Chondrocyte (in vitro differentiated cells): Measurements from ENCODE around the gene AREL1. TPM values are rescaled to one million over a fixed set of nuclear protein-coding genes. Genes with fewer than 3 reads are reported as not detected.

Source experiments
- DNase-seq: peaks from one replicate; pipeline ENCODE4 v3.0.0; 2021; ENCODE audit warnings: mixed read lengths, low spot score
- H3K27ac Mint-ChIP-seq: one replicate; pipeline ENCODE4 v1.8.0; 2021; ENCODE audit warnings: mild to moderate bottlenecking, moderate library complexity, mixed read lengths; ENCODE audit not compliant: unreplicated experiment
- H3K27me3 Mint-ChIP-seq: 2 replicates; pipeline ENCODE4 v1.8.0; 2021; ENCODE audit warnings: low read depth, mixed read lengths
- H3K36me3 Mint-ChIP-seq: 2 replicates; pipeline ENCODE4 v1.8.0; 2021; ENCODE audit warnings: low read depth, mixed read lengths
- H3K4me1 Mint-ChIP-seq: 2 replicates; pipeline ENCODE4 v1.8.0; 2021; ENCODE audit warnings: low read depth, mild to moderate bottlenecking, mixed read lengths
- H3K4me3 Mint-ChIP-seq: one replicate; pipeline ENCODE4 v1.8.0; 2021; ENCODE audit warnings: mild to moderate bottlenecking, moderate library complexity, mixed read lengths; ENCODE audit not compliant: unreplicated experiment
- H3K9me3 Mint-ChIP-seq: 2 replicates; pipeline ENCODE4 v1.8.0; 2021; ENCODE audit warnings: low read depth, mixed read lengths
- CTCF ChIP-seq: fragments of 200-600 bp; sonication (generic); IDR thresholded peaks from 2 replicates; pipeline ENCODE4 v1.5.0; 2021; ENCODE audit warnings: antibody characterized with exemption, mild to moderate bottlenecking, moderate library complexity
- total RNA-seq: library from RNA; stranded (reverse); gene quantifications from 3 replicates; pipeline ENCODE4 v1.2.1, GENCODE V29; 2021

AREL1 gene
- total RNA-seq, 1 donor from 2014 or later: 34.7 TPM

- H3K27me3 Mint-ChIP-seq: no peaks in the 10 kb centered on the region
- H3K36me3 Mint-ChIP-seq: peaks cover 40% of the 10 kb centered on the region
Measured at GRCh38 chr14:74670726-74671411, 42.0 kb downstream of the AREL1 start.

GRCh38 chr14:74669846-74670245, 43.0 kb downstream of the AREL1 start:
- H3K9me3 Mint-ChIP-seq: no peaks in the 10 kb centered on the region
- no peak overlapping the region for H3K4me3 Mint-ChIP-seq
- no peak for TF ChIP-seq CTCF
- H3K27ac Mint-ChIP-seq: no peak overlapping the region
- no peak for DNase-seq
- H3K27me3 Mint-ChIP-seq: no peaks in the 10 kb centered on the region
- H3K4me1 Mint-ChIP-seq: peaks cover 26% of the 10 kb centered on the region
- peaks cover 35% of the 10 kb centered on the region for H3K36me3 Mint-ChIP-seq

More at GRCh38 chr14:74670726-74671411, 42.0 kb downstream of the AREL1 start:
- TF ChIP-seq CTCF: no peak
- Mint-ChIP-seq H3K4me1 (peaks cover 26% of the 10 kb centered on the region), H3K9me3 (no peaks in the 10 kb centered on the region), H3K4me3 (peak overlapping the region; percentile 5), H3K27ac (peak overlapping the region; percentile 85)
- no peak for DNase-seq

- peaks cover 36% of the 10 kb centered on the region for H3K36me3 Mint-ChIP-seq
- DNase-seq: no peak
- H3K4me3 Mint-ChIP-seq: no peak overlapping the region
- peaks cover 26% of the 10 kb centered on the region for H3K4me1 Mint-ChIP-seq
- H3K27me3 Mint-ChIP-seq: no peaks in the 10 kb centered on the region
- H3K27ac Mint-ChIP-seq: no peak overlapping the region
- H3K9me3 Mint-ChIP-seq: no peaks in the 10 kb centered on the region
- no peak for TF ChIP-seq CTCF
Measured at GRCh38 chr14:74669256-74669655, 43.6 kb downstream of the AREL1 start.

- no peaks in the 10 kb centered on the region for H3K27me3 Mint-ChIP-seq
- no peaks in the 10 kb centered on the region for H3K9me3 Mint-ChIP-seq
- H3K36me3 Mint-ChIP-seq: peaks cover 46% of the 10 kb centered on the region
- TF ChIP-seq CTCF: no peak
- peaks cover 19% of the 10 kb centered on the region for H3K4me1 Mint-ChIP-seq
- DNase-seq: no peak
- no peak overlapping the region for H3K27ac Mint-ChIP-seq
- H3K4me3 Mint-ChIP-seq: no peak overlapping the region
Measured at GRCh38 chr14:74667758-74668157, 45.1 kb downstream of the AREL1 start.

- Mint-ChIP-seq H3K4me3 (no peak overlapping the region), H3K4me1 (peaks cover 9% of the 10 kb centered on the region), H3K9me3 (no peaks in the 10 kb centered on the region), H3K36me3 (peaks cover 44% of the 10 kb centered on the region), H3K27ac (no peak overlapping the region), H3K27me3 (no peaks in the 10 kb centered on the region)
- no peak for DNase-seq
- TF ChIP-seq CTCF: no peak
Measured at GRCh38 chr14:74664717-74665116, 48.2 kb downstream of the AREL1 start.
